Measurements from ENCODE around the gene PPARD. TPM values are rescaled to one million over a fixed set of nuclear protein-coding genes. Genes with fewer than 3 reads are reported as not detected.
"Not testable (repeated sequence)": the region's sequence is repeated elsewhere in the genome, so short reads cannot be mapped to it uniquely, and the experiment has no call there.

The PPARD gene
- total RNA-seq, 5 donors from 2014 or later (not counting 1 experiment from before 2014, with no cell fraction given), result 36.8 to 41.3 (median 37.9) TPM

DNA sequence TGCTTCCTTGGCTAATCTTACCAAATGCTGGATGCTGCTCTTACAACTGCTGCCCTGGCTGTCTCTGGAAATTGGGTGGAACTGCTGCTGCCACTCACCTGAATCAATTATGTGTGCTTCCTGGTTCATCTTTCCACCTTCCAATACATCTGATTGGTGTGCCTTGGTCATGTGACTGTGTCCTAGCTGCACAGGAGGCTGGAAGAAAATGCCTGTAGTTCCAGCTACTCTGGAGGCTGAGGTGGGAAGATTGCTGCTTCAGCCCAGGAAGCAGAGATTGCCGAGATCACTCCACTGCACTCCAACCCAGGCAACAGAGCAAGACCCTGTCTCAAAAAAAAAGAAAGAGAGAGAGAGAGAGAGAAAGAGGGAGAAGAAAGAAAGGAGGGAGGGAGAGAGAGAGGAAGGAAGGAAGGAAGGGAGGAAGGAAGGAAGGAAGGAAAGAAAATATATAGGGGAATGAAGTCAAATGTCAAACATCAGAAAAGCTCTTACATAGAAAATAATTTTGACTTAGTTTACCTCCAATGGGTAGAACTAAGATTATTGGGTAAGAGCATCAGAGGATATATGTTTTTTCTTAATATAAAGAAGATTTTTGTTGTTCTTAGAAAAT is 14.1 kb upstream of the PPARD start:
- Histone ChIP-seq H3K36me3 (ENCODE audit: control insufficient read depth in 2 of 2, extremely low read depth in 1 of 2, insufficient read depth in 1 of 2, low read length in 1 of 2) (peaks cover 4 to 25% of the 10 kb centered on the region in 2 donors), H3K4me3 (ENCODE audit: control insufficient read depth in 1 of 2, extremely low read depth in 1 of 2, low read length in 1 of 2) (no peak overlapping the region), H3K27me3 (replicated peaks in 1 of 2; ENCODE audit: control insufficient read depth in 2 of 2, extremely low read depth in 1 of 2, insufficient read depth in 2 of 2, low read length in 1 of 2) (no peaks in the 10 kb centered on the region), H3K4me1 (ENCODE audit: control insufficient read depth in 1 of 2, extremely low read depth in 1 of 2, insufficient read depth in 2 of 2, low read length in 2 of 2) (peaks cover 2 to 25% of the 10 kb centered on the region in 2 experiments), H3K9me3 (no peaks in the 10 kb centered on the region), H3K27ac (ENCODE audit: low read length) (peak overlapping the region; percentile 39)
- ChIA-PET CTCF (interaction anchor here (0.5 to 2.1 kb wide), 15 partner anchors 10 to 464 kb away, joined by 3 to 37 read pairs (median 4); partner anchors contain the start of genes DEF6 (in 1 of the 2) and FANCE (in 1 of the 2)), POLR2A (interaction anchor here in 1 of 2 donors (0.6 kb wide), 1 partner anchor 26 kb away, joined by 8 read pairs; no protein-coding TSS in a partner anchor)
- Mint-ChIP-seq H3K4me1 (peaks cover 27 to 35% (median 33%) of the 10 kb centered on the region in 3 donors), H3K4me3 (no peak overlapping the region), H3K9me3 (no peaks in the 10 kb centered on the region), H3K27me3 (no peaks in the 10 kb centered on the region), H3K36me3 (peaks cover 18% of the 10 kb centered on the region), H3K27ac (peak overlapping the region; percentile 69 to 78)
- no CpG with 5 or more reads among the region's 1 CpG for WGBS (ENCODE audit: insufficient coverage)
- ATAC-seq (replicated peaks in 1 of 4) (no peak), DNase-seq (no peak)

DNA sequence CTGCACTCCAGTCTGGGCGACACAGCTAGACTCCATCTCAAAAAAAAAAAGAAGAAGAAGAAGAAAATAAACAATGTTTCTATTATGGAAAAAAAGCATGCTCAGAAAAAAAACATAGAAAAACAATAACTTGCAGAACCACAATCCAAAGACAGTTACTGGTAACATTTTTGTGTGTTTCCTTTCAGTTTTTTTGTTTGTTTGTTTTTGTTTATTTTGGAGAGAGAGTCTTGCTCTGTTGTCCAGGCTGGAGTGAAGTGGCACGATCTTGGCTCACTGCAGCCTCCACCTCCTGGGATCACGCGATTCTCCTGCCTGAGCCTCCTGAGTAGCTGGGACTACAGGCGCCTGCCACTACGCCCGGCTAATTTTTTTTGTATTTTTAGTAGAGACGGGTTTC is 13.4 kb upstream of the PPARD start:
- H3K27me3 ChIP-seq (replicated peaks in 1 of 2; ENCODE audit: control insufficient read depth in 2 of 2, extremely low read depth in 1 of 2, insufficient read depth in 2 of 2, low read length in 1 of 2); H3K4me3 ChIP-seq (ENCODE audit: control insufficient read depth in 1 of 2, extremely low read depth in 1 of 2, low read length in 1 of 2); H3K9me3 ChIP-seq; H3K4me3 Mint-ChIP-seq; H3K27ac ChIP-seq (ENCODE audit: low read length); ATAC-seq (replicated peaks in 1 of 4); H3K9me3 Mint-ChIP-seq; DNase-seq; POLR2A ChIA-PET; H3K27me3 Mint-ChIP-seq: not testable (repeated sequence)
- H3K36me3 Mint-ChIP-seq, result peaks cover 17% of the 10 kb centered on the region
- peaks cover 2 to 25% of the 10 kb centered on the region in 2 experiments for H3K4me1 ChIP-seq (ENCODE audit: control insufficient read depth in 1 of 2, extremely low read depth in 1 of 2, insufficient read depth in 2 of 2, low read length in 2 of 2)
- WGBS (ENCODE audit: insufficient coverage), result 100% methylated on average over 3 of the region's 8 CpGs
- H3K4me1 Mint-ChIP-seq, result peaks cover 31 to 38% (median 37%) of the 10 kb centered on the region in 3 donors
- CTCF ChIA-PET, result interaction anchor here (0.7 to 2.1 kb wide), 3 partner anchors 13 to 31 kb away, joined by 3 to 37 read pairs (median 4); partner anchors contain the start of gene DEF6 (in 1 of the 2)
- peak overlapping the region in 1 of 2 donors; percentile 31 for H3K27ac Mint-ChIP-seq
- peaks cover 4 to 20% of the 10 kb centered on the region in 2 donors for H3K36me3 ChIP-seq (ENCODE audit: control insufficient read depth in 2 of 2, extremely low read depth in 1 of 2, insufficient read depth in 1 of 2, low read length in 1 of 2)

DNA sequence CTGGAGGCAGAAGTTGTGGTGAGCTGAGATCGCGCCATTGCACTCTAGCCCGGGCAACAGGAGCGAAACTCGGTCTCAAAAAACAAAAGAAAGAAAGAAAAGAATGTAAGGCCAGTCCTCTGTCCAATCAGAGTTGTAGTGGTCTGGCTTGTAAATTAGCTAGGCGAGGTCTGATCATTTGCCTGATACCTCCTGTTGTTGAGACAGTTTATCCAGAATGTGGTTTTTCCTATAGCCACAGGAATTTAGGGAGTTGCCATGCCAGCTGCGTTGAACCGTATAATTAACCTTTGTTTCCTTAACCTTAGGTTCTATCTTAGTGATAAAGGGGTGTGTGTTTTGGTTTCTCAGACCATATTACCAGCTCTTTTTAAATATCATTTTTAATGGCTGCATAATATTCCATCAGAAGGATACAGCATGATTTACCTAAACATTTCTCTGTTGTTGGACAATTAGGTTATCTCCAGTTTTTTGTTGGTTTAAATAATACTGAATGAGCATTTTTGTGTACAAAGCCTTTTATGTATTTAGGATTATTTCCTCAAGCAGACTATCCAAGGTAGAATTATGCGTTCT is 11.7 kb upstream of the PPARD start:
- ChIA-PET CTCF (interaction anchor here in 1 of 2 donors (1.2 kb wide), 1 partner anchor 119 kb away, joined by 3 read pairs; no protein-coding TSS in a partner anchor), POLR2A (no interaction called here)
- Mint-ChIP-seq H3K4me3 (no peak overlapping the region), H3K27ac (peak overlapping the region in 1 of 2 donors; percentile 28), H3K9me3 (peaks cover 0 to 6% (median 3%) of the 10 kb centered on the region in 3 donors), H3K4me1 (peaks cover 31 to 39% (median 38%) of the 10 kb centered on the region in 3 donors), H3K36me3 (peaks cover 18% of the 10 kb centered on the region), H3K27me3 (no peaks in the 10 kb centered on the region)
- no peak for ATAC-seq (replicated peaks in 1 of 4)
- Histone ChIP-seq H3K4me1 (ENCODE audit: control insufficient read depth in 1 of 2, extremely low read depth in 1 of 2, insufficient read depth in 2 of 2, low read length in 2 of 2) (peaks cover 2 to 25% of the 10 kb centered on the region in 2 experiments), H3K4me3 (ENCODE audit: control insufficient read depth in 1 of 2, extremely low read depth in 1 of 2, low read length in 1 of 2) (no peak overlapping the region), H3K27ac (ENCODE audit: low read length) (no peak overlapping the region), H3K36me3 (ENCODE audit: control insufficient read depth in 2 of 2, extremely low read depth in 1 of 2, insufficient read depth in 1 of 2, low read length in 1 of 2) (peaks cover 0 to 7% of the 10 kb centered on the region in 2 donors), H3K27me3 (replicated peaks in 1 of 2; ENCODE audit: control insufficient read depth in 2 of 2, extremely low read depth in 1 of 2, insufficient read depth in 2 of 2, low read length in 1 of 2) (no peaks in the 10 kb centered on the region), H3K9me3 (no peaks in the 10 kb centered on the region)
- WGBS (ENCODE audit: insufficient coverage), result 80% methylated on average over 1 of the region's 9 CpGs
- DNase-seq, result no peak

DNA sequence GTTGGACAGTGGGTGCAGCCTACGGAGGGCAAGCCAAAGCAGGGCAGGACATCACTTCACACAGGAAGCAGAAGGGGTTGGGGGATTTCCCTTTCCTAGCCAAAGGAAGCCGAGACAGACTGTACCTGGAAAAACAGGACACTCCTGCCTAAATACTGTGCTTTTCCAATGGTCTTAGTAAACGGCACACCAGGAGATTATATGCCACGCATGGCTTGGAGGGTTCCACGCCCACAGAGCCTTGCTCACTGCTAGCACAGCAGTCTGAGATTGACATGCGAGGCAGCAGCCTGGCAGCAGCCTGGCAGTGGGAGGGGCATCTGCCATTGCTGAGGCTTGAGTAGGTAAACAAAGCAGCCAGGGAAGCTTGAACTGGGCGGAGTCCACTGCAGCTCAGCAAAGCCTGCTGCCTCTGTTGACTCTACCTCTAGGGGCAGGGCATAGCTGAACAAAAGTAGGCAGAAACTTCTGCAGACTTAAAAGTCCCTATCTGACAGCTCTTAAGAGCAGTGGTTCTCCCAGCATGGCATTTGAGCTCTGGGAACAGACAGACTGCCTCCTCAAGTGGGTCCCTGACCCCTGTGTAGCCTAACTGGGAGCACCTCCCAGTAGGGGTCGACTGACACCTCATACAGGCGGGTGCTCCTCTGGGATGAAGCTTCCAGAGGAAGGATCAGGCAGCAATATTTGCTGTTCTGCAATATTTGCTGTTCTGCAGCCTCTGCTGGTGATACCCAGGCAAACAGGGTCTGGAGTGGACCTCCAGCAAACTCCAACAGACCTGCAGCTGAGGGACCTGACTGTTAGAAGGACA is 10.1 kb upstream of the PPARD start:
- 40% methylated on average over 6 of the region's 9 CpGs for WGBS (ENCODE audit: insufficient coverage)
- H3K36me3 ChIP-seq (ENCODE audit: control insufficient read depth in 2 of 2, extremely low read depth in 1 of 2, insufficient read depth in 1 of 2, low read length in 1 of 2); H3K27me3 ChIP-seq (replicated peaks in 1 of 2; ENCODE audit: control insufficient read depth in 2 of 2, extremely low read depth in 1 of 2, insufficient read depth in 2 of 2, low read length in 1 of 2); H3K9me3 ChIP-seq; H3K9me3 Mint-ChIP-seq; H3K27ac ChIP-seq (ENCODE audit: low read length); H3K4me3 ChIP-seq (ENCODE audit: control insufficient read depth in 1 of 2, extremely low read depth in 1 of 2, low read length in 1 of 2); H3K27me3 Mint-ChIP-seq: not testable (repeated sequence)
- H3K27ac Mint-ChIP-seq, result peak overlapping the region; percentile 83 to 89
- DNase-seq (peak; percentile 61 to 90 (median 81)), ATAC-seq (replicated peaks in 1 of 4) (peak; percentile 88 to 92 (median 91))
- H3K4me3 Mint-ChIP-seq, result peak overlapping the region in 1 of 3 donors; percentile 65
- CTCF ChIA-PET, result interaction anchor here (0.6 to 1.6 kb wide), 10 partner anchors 10 to 1185 kb away, joined by 3 to 11 read pairs (median 4); partner anchors contain the start of genes PPARD (in 1 of the 2) and ZNF76 (in 1 of the 2)
- H3K4me1 ChIP-seq (ENCODE audit: control insufficient read depth in 1 of 2, extremely low read depth in 1 of 2, insufficient read depth in 2 of 2, low read length in 2 of 2), result peaks cover 2 to 20% of the 10 kb centered on the region in 2 experiments
- H3K4me1 Mint-ChIP-seq, result peaks cover 32 to 41% (median 37%) of the 10 kb centered on the region in 3 donors
- POLR2A ChIA-PET, result interaction anchor here in 1 of 2 donors (0.6 to 0.7 kb wide), 2 partner anchors 10 to 291 kb away, joined by 3 to 6 read pairs; partner anchors contain the start of gene PPARD
- H3K36me3 Mint-ChIP-seq, result peaks cover 18% of the 10 kb centered on the region

DNA sequence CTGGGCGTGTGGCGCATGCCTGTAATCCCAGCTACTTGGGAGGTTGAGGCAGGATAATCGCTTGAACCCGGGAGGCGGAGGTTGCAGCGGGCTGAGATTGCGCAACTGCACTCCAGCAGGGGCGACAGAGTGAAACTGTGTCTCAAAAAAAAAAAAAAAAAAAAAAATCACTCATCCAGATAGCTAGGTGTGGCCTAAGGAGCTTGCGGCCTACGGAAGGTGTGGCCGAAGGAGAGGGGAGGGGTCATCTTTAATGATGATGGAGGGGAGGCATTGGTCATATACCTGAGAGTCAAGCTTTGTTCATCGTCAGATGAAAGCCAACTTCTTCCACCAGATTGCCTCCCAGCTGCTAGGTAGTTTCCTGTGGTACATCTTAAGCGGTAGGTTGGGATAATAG is 801 bp upstream of the PPARD start:
- DNase-seq (no peak), ATAC-seq (replicated peaks in 1 of 4) (no peak)
- Mint-ChIP-seq H3K27me3 (no peaks in the 10 kb centered on the region), H3K4me3 (no peak overlapping the region), H3K9me3 (no peaks in the 10 kb centered on the region), H3K4me1 (peaks cover 48 to 53% (median 53%) of the 10 kb centered on the region in 3 donors), H3K27ac (no peak overlapping the region), H3K36me3 (peaks cover 16% of the 10 kb centered on the region)
- no peaks in the 10 kb centered on the region for H3K9me3 ChIP-seq
- no peaks in the 10 kb centered on the region for H3K27me3 ChIP-seq (replicated peaks in 1 of 2; ENCODE audit: control insufficient read depth in 2 of 2, extremely low read depth in 1 of 2, insufficient read depth in 2 of 2, low read length in 1 of 2)
- no CpG with 5 or more reads among the region's 13 CpGs for WGBS (ENCODE audit: insufficient coverage)
- peaks cover 19 to 36% of the 10 kb centered on the region in 2 experiments for H3K4me1 ChIP-seq (ENCODE audit: control insufficient read depth in 1 of 2, extremely low read depth in 1 of 2, insufficient read depth in 2 of 2, low read length in 2 of 2)
- H3K36me3 ChIP-seq (ENCODE audit: control insufficient read depth in 2 of 2, extremely low read depth in 1 of 2, insufficient read depth in 1 of 2, low read length in 1 of 2), result peaks cover 0 to 9% of the 10 kb centered on the region in 2 donors
- no peak overlapping the region for H3K27ac ChIP-seq (ENCODE audit: low read length)
- ChIA-PET CTCF (interaction anchor here (0.6 to 3.7 kb wide), 16 partner anchors 9 to 395 kb away, joined by 3 to 67 read pairs (median 4); partner anchors contain the start of genes FANCE (in 1 of the 2) and RPL10A (in 1 of the 2)), POLR2A (interaction anchor here (0.6 to 1.1 kb wide), 5 partner anchors 9 to 174 kb away, joined by 3 to 9 read pairs (median 3); no protein-coding TSS in a partner anchor)
- no peak overlapping the region for H3K4me3 ChIP-seq (ENCODE audit: control insufficient read depth in 1 of 2, extremely low read depth in 1 of 2, low read length in 1 of 2)

All from T-cell (primary cell).